Spleen (tissue), 11 donors: ENCODE measurements around the gene YTHDF1. TPM values are rescaled to one million over a fixed set of nuclear protein-coding genes. Genes with fewer than 3 reads are reported as not detected.

Experiments used
- DNase-seq: peaks from one replicate; pipeline ENCODE4 v3.0.0-alpha.2; 2020
- H3K27ac ChIP-seq, 8 donors: fragments of 200-600 bp; sonication (generic) in 7 of 8; 1 replicate in 4 of 8; 2 replicates in 4 of 8; pipeline versions ENCODE4 v1.5.0 to v1.8.0; 2016 to 2021; ENCODE audit warnings: inconsistent platforms in 4 of 8, mild to moderate bottlenecking in 4 of 8, moderate library complexity in 1 of 8
- H3K27me3 ChIP-seq, 7 donors: fragments of 200-600 bp; sonication (generic) in 6 of 7; replicated peaks in 1 of 7; 1 replicate in 4 of 7; 2 replicates in 3 of 7; pipeline versions ENCODE4 v1.5.0 to v1.8.0; 2016 to 2021; ENCODE audit warnings: inconsistent platforms in 3 of 7, mild to moderate bottlenecking in 1 of 7
- H3K36me3 ChIP-seq, 6 donors: fragments of 200-600 bp; sonication (generic) in 5 of 6; 1 replicate in 4 of 6; 2 replicates in 2 of 6; pipeline versions ENCODE4 v1.5.0 to v1.8.0; 2016 to 2021; ENCODE audit warnings: inconsistent platforms in 2 of 6
- H3K4me1 ChIP-seq, 6 donors: fragments of 200-600 bp; sonication (generic) in 5 of 6; 1 replicate in 3 of 6; 2 replicates in 3 of 6; pipeline versions ENCODE4 v1.5.0 to v1.8.0; 2016 to 2021; ENCODE audit warnings: inconsistent platforms in 3 of 6
- H3K4me3 ChIP-seq, 8 donors: fragments of 200-600 bp; sonication (generic) in 7 of 8; 1 replicate in 4 of 8; 2 replicates in 4 of 8; pipeline versions ENCODE4 v1.5.0 to v1.8.0; 2016 to 2021; ENCODE audit warnings: inconsistent platforms in 4 of 8, mild to moderate bottlenecking in 4 of 8, moderate library complexity in 2 of 8
- H3K9me3 ChIP-seq, 8 donors: fragments of 200-600 bp; sonication (generic) in 7 of 8; 1 replicate in 4 of 8; 2 replicates in 4 of 8; pipeline versions ENCODE4 v1.5.0 to v1.8.0; 2016 to 2021; ENCODE audit warnings: inconsistent platforms in 4 of 8
- POLR2A ChIP-seq, 3 donors: fragments of 450-650 bp; IDR thresholded peaks; one replicate each; pipeline ENCODE4 v1.5.1; 2017; ENCODE audit warnings: antibody characterized with exemption in 3 of 3, mild to moderate bottlenecking in 1 of 3
- POLR2AphosphoS5 ChIP-seq, 3 donors: sonication (generic); formaldehyde crosslinking; IDR thresholded peaks; one replicate each; pipeline ENCODE4 v1.5.1; 2017; ENCODE audit warnings: antibody characterized with exemption in 3 of 3
- WGBS, 5 donors: extraction: QIAGEN DNeasy Blood & Tissue Kit in 3 of 5; methylation state at CpG; one replicate each; pipeline versions ENCODE4 v1.1.5 to v1.1.7; 2013 to 2018; 5-methylcytosine and 5-hydroxymethylcytosine counted together
- intact Hi-C: fragments of 100-400 bp; cut with DNase I; formaldehyde crosslinking; loops from one replicate; pipeline ENCODE4 v1.15.0; 2023; ENCODE audit warnings: low total_unique reads
- polyA plus RNA-seq, 3 donors: library from polyadenylated mRNA; stranded (reverse); fragments of 200-250 nt; gene quantifications; one replicate each; pipeline ENCODE4 v1.2.1, GENCODE V29; 2013
- total RNA-seq, 7 donors: library from RNA; depleted of rRNA in 3 of 7; stranded (reverse); fragments of >200 nt in 3 of 7; fragmentation: NEBNext Ultra II Directional in 4 of 7; extraction: Animal tissue kit (Norgen Biotek cat#: 25700) in 4 of 7; gene quantifications; one replicate each; pipeline versions ENCODE4 v1.1.0 to v1.2.1, GENCODE V29; 2016 to 2021
- TF ChIP-seq, protein P1 (sequence below), 11 experiments: fragments of 200-600 bp in 7 of 11; fragments of 450-650 bp in 4 of 11; sonication (generic) in 4 of 11; IDR thresholded peaks in 8 of 11; conservative IDR thresholded peaks in 3 of 11; 1 replicate in 7 of 11; 2 replicates in 4 of 11; pipeline versions ENCODE4 v1.4.0 to v1.8.0; 2016 to 2021; ENCODE audit warnings: antibody characterized with exemption in 11 of 11, inconsistent platforms in 4 of 11, mild to moderate bottlenecking in 1 of 11
- donor health status: healthy with polysubstance abuse.
- donor health status: DM: no; HTN: no; CAD: no; lungs with moderate emphysema.
- donor health status: DM: no; HTN: no; CAD: no.
- donor health status: Bipolar disorder and iron deficiency.
- donor health status: healthy.
- donor health status: DM: no; HTN: no; CAD: no.
- donor health status: DM: yes; HTN: yes; CAD: no.

YTHDF1 gene
- total and polyA plus RNA-seq, 10 donors: 18.8 to 41.6 (median 33.0) TPM

GRCh38 chr20:63176034-63176426 lies 39.9 kb downstream of the YTHDF1 start:
- Histone ChIP-seq H3K4me1 (peaks cover 8 to 59% (median 52%) of the 10 kb centered on the region in 6 donors), H3K27me3 (peaks cover 11 to 100% (median 85%) of the 10 kb centered on the region in 7 donors)
- 3 to 8% (median 6%) methylated on average over 4 to 15 of the region's 15 CpGs for WGBS, 5 donors

GRCh38 chr20:63175038-63175895 lies 40.7 kb downstream of the YTHDF1 start:
- intact Hi-C loops: no loop called here
- no peaks in the 10 kb centered on the region for H3K36me3 ChIP-seq
- 4 to 13% (median 4%) methylated on average over 20 to 77 of the region's 77 CpGs for WGBS, 5 donors
- TF ChIP-seq POLR2A (IDR thresholded peaks at IDR 0.05) (no peak), POLR2AphosphoS5 (IDR thresholded peaks at IDR 0.05) (no peak)
- TF ChIP-seq, protein P1, sequence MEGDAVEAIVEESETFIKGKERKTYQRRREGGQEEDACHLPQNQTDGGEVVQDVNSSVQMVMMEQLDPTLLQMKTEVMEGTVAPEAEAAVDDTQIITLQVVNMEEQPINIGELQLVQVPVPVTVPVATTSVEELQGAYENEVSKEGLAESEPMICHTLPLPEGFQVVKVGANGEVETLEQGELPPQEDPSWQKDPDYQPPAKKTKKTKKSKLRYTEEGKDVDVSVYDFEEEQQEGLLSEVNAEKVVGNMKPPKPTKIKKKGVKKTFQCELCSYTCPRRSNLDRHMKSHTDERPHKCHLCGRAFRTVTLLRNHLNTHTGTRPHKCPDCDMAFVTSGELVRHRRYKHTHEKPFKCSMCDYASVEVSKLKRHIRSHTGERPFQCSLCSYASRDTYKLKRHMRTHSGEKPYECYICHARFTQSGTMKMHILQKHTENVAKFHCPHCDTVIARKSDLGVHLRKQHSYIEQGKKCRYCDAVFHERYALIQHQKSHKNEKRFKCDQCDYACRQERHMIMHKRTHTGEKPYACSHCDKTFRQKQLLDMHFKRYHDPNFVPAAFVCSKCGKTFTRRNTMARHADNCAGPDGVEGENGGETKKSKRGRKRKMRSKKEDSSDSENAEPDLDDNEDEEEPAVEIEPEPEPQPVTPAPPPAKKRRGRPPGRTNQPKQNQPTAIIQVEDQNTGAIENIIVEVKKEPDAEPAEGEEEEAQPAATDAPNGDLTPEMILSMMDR (IDR thresholded peaks at IDR 0.05 in 8 of 11, conservative IDR thresholded peaks at IDR 0.05 in 3 of 11): no peak
- DNase-seq: no peak
- H3K27ac ChIP-seq: no peak overlapping the region
- H3K9me3 ChIP-seq: no peaks in the 10 kb centered on the region
- peaks cover 10 to 93% (median 77%) of the 10 kb centered on the region in 7 donors for H3K27me3 ChIP-seq
- H3K4me3 ChIP-seq: peak overlapping the region in 2 of 8 donors; percentile 7 to 36
- peaks cover 8 to 59% (median 52%) of the 10 kb centered on the region in 6 donors for H3K4me1 ChIP-seq

More at GRCh38 chr20:63176034-63176426, 39.9 kb downstream of the YTHDF1 start:
- TF ChIP-seq POLR2A (IDR thresholded peaks at IDR 0.05) (no peak), POLR2AphosphoS5 (IDR thresholded peaks at IDR 0.05) (no peak)
- TF ChIP-seq, protein P1 (IDR thresholded peaks at IDR 0.05 in 8 of 11, conservative IDR thresholded peaks at IDR 0.05 in 3 of 11): no peak
- no peaks in the 10 kb centered on the region for H3K9me3 ChIP-seq
- H3K4me3 ChIP-seq: no peak overlapping the region
- DNase-seq: no peak
- no peaks in the 10 kb centered on the region for H3K36me3 ChIP-seq
- no peak overlapping the region for H3K27ac ChIP-seq
- intact Hi-C loops: no loop called here

- no peak for DNase-seq
- H3K27me3 ChIP-seq: peaks cover 9 to 90% (median 69%) of the 10 kb centered on the region in 7 donors
- no peaks in the 10 kb centered on the region for H3K9me3 ChIP-seq
- WGBS, 5 donors: 9 to 12% (median 10%) methylated on average over 11 to 15 of the region's 16 CpGs
- H3K4me3 ChIP-seq: peak overlapping the region in 1 of 8 donors; percentile 36
- peaks cover 8 to 51% (median 46%) of the 10 kb centered on the region in 6 donors for H3K4me1 ChIP-seq
- H3K36me3 ChIP-seq: no peaks in the 10 kb centered on the region
- H3K27ac ChIP-seq: no peak overlapping the region
- TF ChIP-seq POLR2A (IDR thresholded peaks at IDR 0.05) (no peak), POLR2AphosphoS5 (IDR thresholded peaks at IDR 0.05) (no peak)
- TF ChIP-seq, protein P1 (IDR thresholded peaks at IDR 0.05 in 8 of 11, conservative IDR thresholded peaks at IDR 0.05 in 3 of 11): no peak
- intact Hi-C loops: no loop called here
These were observed 41.5 kb downstream of the YTHDF1 start for GRCh38 chr20:63174309-63175037.
